DMS79 treated with DMSO at 0.1 percent for 48 hours (cell line): ENCODE data around the gene TNNC2.
"Not testable (repeated sequence)": the region's sequence is repeated elsewhere in the genome, so short reads cannot be mapped to it uniquely, and the experiment has no call there.

Experiments
- DNase-seq: peaks from one replicate; lab custom pipeline; 2025; lab: John Stamatoyannopoulos, UW

The TNNC2 gene

GRCh38 chr20:45848969-45849582 is 22.0 kb upstream of the TNNC2 start:
- no peak for DNase-seq

GRCh38 chr20:45848421-45848820 is 21.3 kb upstream of the TNNC2 start:
- no peak for DNase-seq

GRCh38 chr20:45845452-45845851 is 18.3 kb upstream of the TNNC2 start:
- DNase-seq, result no peak

- no peak for DNase-seq
Observed at GRCh38 chr20:45843506-45843905, 16.4 kb upstream of the TNNC2 start.

- DNase-seq, result no peak
Observed at GRCh38 chr20:45842169-45842812, 15.2 kb upstream of the TNNC2 start.

- DNase-seq, result no peak
Observed at GRCh38 chr20:45841407-45842129, 14.5 kb upstream of the TNNC2 start.

GRCh38 chr20:45840700-45841198 is 13.6 kb upstream of the TNNC2 start:
- no peak for DNase-seq

GRCh38 chr20:45836841-45837240 is 9.7 kb upstream of the TNNC2 start:
- DNase-seq, result no peak

- DNase-seq, result no peak
Observed at GRCh38 chr20:45835825-45836224, 8.7 kb upstream of the TNNC2 start.

GRCh38 chr20:45835329-45835765 is 8.2 kb upstream of the TNNC2 start:
- DNase-seq, result no peak

- DNase-seq, result no peak
Observed at GRCh38 chr20:45834797-45835161, 7.7 kb upstream of the TNNC2 start.

GRCh38 chr20:45833883-45834796 is 7.0 kb upstream of the TNNC2 start:
- peak; percentile 12 for DNase-seq

GRCh38 chr20:45833030-45833882 is 6.1 kb upstream of the TNNC2 start, which contains the start of gene SNX21:
SNX21 (plus strand) TSS chr20:45833799; CDS start chr20:45833920, 121 bp downstream.
- DNase-seq, result peak; percentile 28

- DNase-seq, result no peak
Observed at GRCh38 chr20:45832619-45833018, 5.5 kb upstream of the TNNC2 start.

- DNase-seq, result not testable (repeated sequence)
Observed at GRCh38 chr20:45829673-45830106, 2.6 kb upstream of the TNNC2 start.

- no peak for DNase-seq
Observed at GRCh38 chr20:45828589-45828988, 1.5 kb upstream of the TNNC2 start.

- DNase-seq, result no peak
Observed at GRCh38 chr20:45827712-45828111, 600 bp upstream of the TNNC2 start.

- DNase-seq, result peak; percentile 6
Observed at GRCh38 chr20:45826381-45827019, 612 bp downstream of the TNNC2 start.

GRCh38 chr20:45823949-45824835 is 2.9 kb downstream of the TNNC2 start:
- no peak for DNase-seq
